Esophagus muscularis mucosa (tissue), 4 donors: ENCODE measurements around the gene FBXW2. TPM values are rescaled to one million over a fixed set of nuclear protein-coding genes. Genes with fewer than 3 reads are reported as not detected.
"Not testable (repeated sequence)": the region's sequence is repeated elsewhere in the genome, so short reads cannot be mapped to it uniquely, and the experiment has no call there.

Experiments
- DNase-seq: peaks from one replicate; pipeline ENCODE4 v3.0.0-alpha.2; 2017; ENCODE audit errors: extremely low spot score
- H3K27ac ChIP-seq, 4 donors: fragments of 200-600 bp; sonication (generic); replicated peaks in 1 of 4; 1 replicate in 3 of 4; 2 replicates in 1 of 4; pipeline ENCODE4 v1.5.1; 2016 to 2019; ENCODE audit warnings: mild to moderate bottlenecking in 1 of 4
- H3K27me3 ChIP-seq, 4 donors: fragments of 200-600 bp; sonication (generic); one replicate each; pipeline versions ENCODE4 v1.5.1 to v1.6.0; 2016 to 2019
- H3K36me3 ChIP-seq, 4 donors: fragments of 200-600 bp; sonication (generic); one replicate each; pipeline ENCODE4 v1.5.1; 2016 to 2019
- H3K4me1 ChIP-seq, 4 donors: fragments of 200-600 bp; sonication (generic); one replicate each; pipeline ENCODE4 v1.5.1; 2016 to 2019
- H3K4me3 ChIP-seq, 4 donors: fragments of 200-600 bp; sonication (generic); 1 replicate in 2 of 4; 2 replicates in 2 of 4; pipeline ENCODE4 v1.5.1; 2016 to 2019; ENCODE audit warnings: mild to moderate bottlenecking in 4 of 4, moderate library complexity in 1 of 4
- H3K9me3 ChIP-seq, 4 donors: fragments of 200-600 bp; sonication (generic); 1 replicate in 3 of 4; 2 replicates in 1 of 4; pipeline ENCODE4 v1.5.1; 2016 to 2019
- EP300 ChIP-seq: sonication (generic); formaldehyde crosslinking; IDR thresholded peaks from one replicate; pipeline ENCODE4 v1.6.1; 2017; ENCODE audit warnings: antibody characterized with exemption
- POLR2A ChIP-seq: fragments of 450-650 bp; IDR thresholded peaks from one replicate; pipeline ENCODE4 v1.6.1; 2017; ENCODE audit warnings: antibody characterized with exemption, moderate library complexity, mild to moderate bottlenecking, low read depth
- POLR2AphosphoS5 ChIP-seq, 2 donors: sonication (generic); formaldehyde crosslinking; IDR thresholded peaks; one replicate each; pipeline ENCODE4 v1.6.1; 2017; ENCODE audit warnings: antibody characterized with exemption in 2 of 2
- WGBS: methylation state at CpG from one replicate; pipeline ENCODE4 v1.1.5; 2018; 5-methylcytosine and 5-hydroxymethylcytosine counted together
- intact Hi-C: fragments of 100-400 bp; cut with DNase I; formaldehyde crosslinking; loops from one replicate; pipeline ENCODE4 v1.15.1; 2023
- total RNA-seq, 4 donors: library from RNA; depleted of rRNA; stranded (reverse); fragments of >200 nt; gene quantifications; one replicate each; pipeline versions ENCODE4 v1.1.0 to v1.2.1, GENCODE V29; 2016
- TF ChIP-seq, protein P1 (sequence below), 3 experiments: fragments of 200-600 bp in 2 of 3; fragments of 450-650 bp in 1 of 3; sonication (generic) in 2 of 3; IDR thresholded peaks; one replicate each; pipeline ENCODE4 v1.5.1; 2017 to 2019; ENCODE audit warnings: antibody characterized with exemption in 3 of 3, mild to moderate bottlenecking in 2 of 3, moderate library complexity in 1 of 3

The FBXW2 gene
- total RNA-seq, 4 donors from 2014 or later: 36.9 to 55.9 (median 53.2) TPM

DNA sequence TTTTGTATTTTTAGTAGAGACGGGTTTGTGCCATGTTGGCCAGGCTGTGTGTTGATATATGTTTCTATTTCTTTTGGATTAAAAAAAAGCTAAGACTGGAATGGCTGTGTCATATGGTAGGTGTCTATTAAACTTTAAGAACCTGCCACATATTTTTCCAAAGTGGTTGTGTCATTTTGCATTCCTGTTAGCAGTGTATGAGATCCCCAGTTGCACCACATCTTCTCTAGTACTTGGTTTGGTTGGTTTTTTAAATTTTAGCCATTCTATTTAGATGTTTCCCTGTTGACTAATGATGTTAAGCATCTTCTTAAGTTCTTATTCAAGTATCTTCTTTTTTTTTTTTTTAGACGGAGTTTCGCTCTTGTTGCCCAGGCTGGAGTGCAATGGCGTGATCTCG lies 42.8 kb downstream of the FBXW2 start:
- intact Hi-C loops: no loop called here
- no peak for DNase-seq

DNA sequence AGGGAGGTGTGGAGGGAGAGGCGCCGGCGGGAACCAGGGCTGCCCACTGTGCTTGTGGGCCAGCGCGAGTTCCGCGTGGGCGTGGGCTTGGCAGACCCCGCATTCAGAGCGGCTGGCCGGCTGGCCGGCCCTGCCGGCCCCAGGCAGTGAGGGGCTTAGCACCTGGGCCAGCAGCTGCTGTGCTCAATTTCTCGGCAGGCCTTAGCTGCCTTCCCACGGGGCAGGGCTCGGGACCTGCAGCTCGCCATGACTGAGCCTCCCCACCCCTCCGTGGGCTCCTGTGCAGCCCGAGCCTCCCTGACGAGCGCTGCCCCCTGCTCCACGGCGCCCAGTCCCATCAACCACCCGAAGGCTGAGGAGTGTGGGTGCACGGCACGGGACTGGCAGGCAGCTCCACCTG lies 46.9 kb downstream of the FBXW2 start:
- H3K36me3 ChIP-seq, intact Hi-C loops, H3K4me1 ChIP-seq, H3K27me3 ChIP-seq, H3K9me3 ChIP-seq, H3K4me3 ChIP-seq, DNase-seq, H3K27ac ChIP-seq: not testable (repeated sequence)
- WGBS: 100% methylated on average over 5 of the region's 26 CpGs

More for the DNA sequence above, 42.8 kb downstream of the FBXW2 start:
- no peak overlapping the region for H3K27ac ChIP-seq
- TF ChIP-seq EP300 (no peak), POLR2A (no peak), POLR2AphosphoS5 (IDR thresholded peaks at IDR 0.05) (no peak)
- TF ChIP-seq, protein P1, sequence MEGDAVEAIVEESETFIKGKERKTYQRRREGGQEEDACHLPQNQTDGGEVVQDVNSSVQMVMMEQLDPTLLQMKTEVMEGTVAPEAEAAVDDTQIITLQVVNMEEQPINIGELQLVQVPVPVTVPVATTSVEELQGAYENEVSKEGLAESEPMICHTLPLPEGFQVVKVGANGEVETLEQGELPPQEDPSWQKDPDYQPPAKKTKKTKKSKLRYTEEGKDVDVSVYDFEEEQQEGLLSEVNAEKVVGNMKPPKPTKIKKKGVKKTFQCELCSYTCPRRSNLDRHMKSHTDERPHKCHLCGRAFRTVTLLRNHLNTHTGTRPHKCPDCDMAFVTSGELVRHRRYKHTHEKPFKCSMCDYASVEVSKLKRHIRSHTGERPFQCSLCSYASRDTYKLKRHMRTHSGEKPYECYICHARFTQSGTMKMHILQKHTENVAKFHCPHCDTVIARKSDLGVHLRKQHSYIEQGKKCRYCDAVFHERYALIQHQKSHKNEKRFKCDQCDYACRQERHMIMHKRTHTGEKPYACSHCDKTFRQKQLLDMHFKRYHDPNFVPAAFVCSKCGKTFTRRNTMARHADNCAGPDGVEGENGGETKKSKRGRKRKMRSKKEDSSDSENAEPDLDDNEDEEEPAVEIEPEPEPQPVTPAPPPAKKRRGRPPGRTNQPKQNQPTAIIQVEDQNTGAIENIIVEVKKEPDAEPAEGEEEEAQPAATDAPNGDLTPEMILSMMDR (IDR thresholded peaks at IDR 0.05): no peak
- 94% methylated on average over 5 of the region's 5 CpGs for WGBS
- no peaks in the 10 kb centered on the region for H3K9me3 ChIP-seq
- H3K36me3 ChIP-seq: no peaks in the 10 kb centered on the region
- H3K27me3 ChIP-seq: no peaks in the 10 kb centered on the region
- no peak overlapping the region for H3K4me3 ChIP-seq
- peaks cover 0 to under 1% (median 0%) of the 10 kb centered on the region in 4 donors for H3K4me1 ChIP-seq

DNA sequence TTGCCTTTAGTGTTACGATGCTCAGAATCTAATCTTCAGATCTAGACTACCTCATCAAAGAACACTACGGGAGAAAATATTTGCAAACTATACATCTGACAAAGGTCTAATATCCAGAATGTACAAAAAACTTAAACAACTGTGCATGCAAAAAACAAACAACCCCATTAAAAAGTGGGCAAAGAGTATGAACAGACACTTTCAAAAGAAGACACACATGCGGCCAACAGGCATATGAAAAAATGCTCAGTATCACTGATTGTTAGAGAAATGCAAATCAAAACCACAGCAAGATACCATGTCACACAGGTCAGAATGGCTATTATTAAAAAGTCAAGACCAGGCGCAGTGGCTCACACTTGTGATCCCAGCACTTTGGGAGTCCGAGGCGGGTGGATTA lies 47.9 kb downstream of the FBXW2 start:
- TF ChIP-seq, protein P1 (IDR thresholded peaks at IDR 0.05): no peak
- TF ChIP-seq POLR2AphosphoS5 (IDR thresholded peaks at IDR 0.05): no peak
- no peak for TF ChIP-seq POLR2A
- TF ChIP-seq EP300: no peak
- Histone ChIP-seq H3K4me3 (no peak overlapping the region), H3K27ac (no peak overlapping the region), H3K9me3 (no peaks in the 10 kb centered on the region), H3K27me3 (no peaks in the 10 kb centered on the region), H3K36me3 (no peaks in the 10 kb centered on the region), H3K4me1 (no peaks in the 10 kb centered on the region)
- intact Hi-C loops: no loop called here
- DNase-seq: no peak
- WGBS: 92% methylated on average over 6 of the region's 6 CpGs

DNA sequence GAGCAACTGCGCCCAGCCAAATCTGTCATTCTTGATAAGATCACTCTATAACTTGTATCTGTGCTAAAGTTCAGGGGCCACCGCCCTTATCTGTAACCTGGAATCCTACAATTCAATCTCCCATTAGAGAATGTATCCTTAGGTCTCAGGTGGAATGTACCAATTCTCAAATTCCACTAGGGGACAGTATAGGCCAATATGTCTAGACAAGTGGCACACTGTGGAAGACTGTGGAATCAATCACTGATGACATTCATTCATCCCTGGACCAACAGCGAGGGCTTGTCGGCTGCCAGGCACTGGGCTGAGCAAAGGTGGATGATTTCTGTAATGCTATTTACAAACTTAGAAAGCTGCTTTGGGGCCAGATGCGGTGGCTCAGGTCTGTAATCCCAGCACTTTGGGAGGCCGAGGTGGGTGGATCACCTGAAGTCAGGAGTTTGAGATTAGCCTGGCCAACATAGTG lies 50.2 kb downstream of the FBXW2 start:
- Histone ChIP-seq H3K4me1 (no peaks in the 10 kb centered on the region), H3K36me3 (no peaks in the 10 kb centered on the region), H3K27me3 (no peaks in the 10 kb centered on the region), H3K27ac (no peak overlapping the region), H3K9me3 (no peaks in the 10 kb centered on the region), H3K4me3 (no peak overlapping the region)
- intact Hi-C loops: no loop called here
- 87% methylated on average over 6 of the region's 6 CpGs for WGBS
- DNase-seq: no peak
- no peak for TF ChIP-seq EP300
- TF ChIP-seq POLR2AphosphoS5 (IDR thresholded peaks at IDR 0.05): no peak
- TF ChIP-seq, protein P1 (IDR thresholded peaks at IDR 0.05): peak; percentile 10 to 49 (median 19)
- no peak for TF ChIP-seq POLR2A

DNA sequence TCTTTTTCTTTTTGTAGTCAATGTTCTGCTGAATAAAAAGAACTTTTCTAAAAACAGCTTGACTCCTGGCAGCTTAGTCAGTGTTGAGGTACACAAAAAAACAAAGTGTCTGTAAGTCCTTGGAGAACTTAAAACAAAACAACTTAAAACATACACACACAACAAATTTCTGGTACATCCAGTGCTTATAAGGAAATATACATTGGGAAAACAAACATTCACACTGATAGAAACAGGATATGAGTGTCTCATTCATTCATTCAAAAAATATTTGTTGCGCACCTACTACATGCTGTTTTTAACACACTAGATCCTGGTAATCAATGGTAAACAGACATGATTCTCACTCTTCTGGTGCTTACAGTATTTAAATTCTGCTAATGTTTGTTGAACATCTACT lies 51.5 kb downstream of the FBXW2 start:
- no peak for DNase-seq
- Histone ChIP-seq H3K36me3 (no peaks in the 10 kb centered on the region), H3K4me3 (no peak overlapping the region), H3K4me1 (no peaks in the 10 kb centered on the region), H3K27me3 (no peaks in the 10 kb centered on the region), H3K9me3 (no peaks in the 10 kb centered on the region), H3K27ac (no peak overlapping the region)
- TF ChIP-seq, protein P1 (IDR thresholded peaks at IDR 0.05): no peak
- TF ChIP-seq POLR2A: no peak
- TF ChIP-seq POLR2AphosphoS5 (IDR thresholded peaks at IDR 0.05): no peak
- no peak for TF ChIP-seq EP300
- intact Hi-C loops: no loop called here
- 96% methylated on average over 1 of the region's 1 CpG for WGBS
